Smooth muscle cell (in vitro differentiated cells): Measurements from ENCODE around the gene AFAP1L1. TPM values are rescaled to one million over a fixed set of nuclear protein-coding genes. Genes with fewer than 3 reads are reported as not detected.

ENCODE experiments used
- DNase-seq: peaks from one replicate; lab custom pipeline; 2025; ENCODE audit not compliant: unreplicated experiment; lab: John Stamatoyannopoulos, UW
- H2AFZ ChIP-seq: fragments of 200-600 bp; sonication (generic); 2 replicates; pipeline ENCODE4 v1.6.0; 2016; ENCODE audit warnings: antibody characterized with exemption, low read depth, mild to moderate bottlenecking
- H3F3A ChIP-seq: fragments of 200-600 bp; sonication (generic); 2 replicates; pipeline ENCODE4 v1.6.0; 2017; ENCODE audit warnings: antibody characterized with exemption, low read depth
- H3K27ac ChIP-seq: fragments of 200-600 bp; sonication (generic); 2 replicates; pipeline ENCODE4 v1.5.1; 2016; ENCODE audit warnings: low read depth, mild to moderate bottlenecking
- H3K27me3 ChIP-seq: fragments of 200-600 bp; sonication (generic); 2 replicates; pipeline ENCODE4 v1.6.1; 2016; ENCODE audit warnings: low read depth, mild to moderate bottlenecking
- H3K36me3 ChIP-seq: fragments of 200-600 bp; sonication (generic); 2 replicates; pipeline ENCODE4 v1.5.1; 2016; ENCODE audit warnings: low read depth
- H3K4me1 ChIP-seq: fragments of 200-600 bp; sonication (generic); 2 replicates; pipeline ENCODE4 v1.5.1; 2016; ENCODE audit warnings: low read depth
- H3K4me2 ChIP-seq: fragments of 200-600 bp; sonication (generic); 2 replicates; pipeline ENCODE4 v1.6.0; 2016; ENCODE audit warnings: mild to moderate bottlenecking
- H3K4me3 ChIP-seq: fragments of 200-600 bp; sonication (generic); 2 replicates; pipeline ENCODE4 v1.5.1; 2016; ENCODE audit warnings: mild to moderate bottlenecking
- H3K79me2 ChIP-seq: fragments of 200-600 bp; sonication (generic); 2 replicates; pipeline ENCODE4 v1.6.0; 2016; ENCODE audit warnings: low read depth, mild to moderate bottlenecking
- H3K9ac ChIP-seq: fragments of 200-600 bp; sonication (generic); 2 replicates; pipeline ENCODE4 v1.6.0; 2016; ENCODE audit warnings: low read depth
- H3K9me3 ChIP-seq: fragments of 200-600 bp; sonication (generic); replicated peaks from 2 replicates; pipeline ENCODE4 v1.5.1; 2016; ENCODE audit warnings: low read depth
- H4K20me1 ChIP-seq: fragments of 200-600 bp; sonication (generic); 2 replicates; pipeline ENCODE4 v1.6.0; 2016; ENCODE audit warnings: low read depth
- CTCF ChIP-seq: fragments of 200-600 bp; sonication (generic); IDR thresholded peaks from 2 replicates; pipeline ENCODE4 v1.5.1; 2017; ENCODE audit warnings: borderline replicate concordance, mild to moderate bottlenecking, antibody characterized with exemption; ENCODE audit not compliant: insufficient read depth, poor library complexity, severe bottlenecking
- WGBS: methylation state at CpG from one replicate; pipeline ENCODE4 v1.1.7; 2016; ENCODE audit warnings: low lambda C conversion rate; 5-methylcytosine and 5-hydroxymethylcytosine counted together
- polyA plus RNA-seq: library from polyadenylated mRNA; unstranded; fragments of >200 nt; fragmentation: Nextera tagmentation; extraction: Ambion mirVana; gene quantifications from 2 replicates; pipeline ENCODE4 v1.2.1, GENCODE V29; 2016
- total RNA-seq: library from RNA; depleted of rRNA; stranded (reverse); fragments of >200 nt; gene quantifications from 2 replicates; pipeline ENCODE4 v1.2.3, GENCODE V29; 2014

AFAP1L1 gene
- total and polyA plus RNA-seq, 2 experiments from 2014 or later, result 0.59 to 2.3 TPM

GRCh38 chr5:149364719-149365118, 93.1 kb downstream of the AFAP1L1 start:
- Histone ChIP-seq H3K27ac (no peak overlapping the region), H4K20me1 (no peaks in the 10 kb centered on the region), H2AFZ (no peak overlapping the region), H3K79me2 (no peaks in the 10 kb centered on the region), H3K9ac (no peak overlapping the region), H3K4me1 (no peaks in the 10 kb centered on the region), H3K9me3 (no peaks in the 10 kb centered on the region), H3F3A (no peaks in the 10 kb centered on the region), H3K4me3 (no peak overlapping the region), H3K4me2 (no peak overlapping the region), H3K27me3 (no peaks in the 10 kb centered on the region), H3K36me3 (no peaks in the 10 kb centered on the region)
- no peak for DNase-seq
- 86% methylated on average over 2 of the region's 2 CpGs for WGBS
- no peak for TF ChIP-seq CTCF

DNA sequence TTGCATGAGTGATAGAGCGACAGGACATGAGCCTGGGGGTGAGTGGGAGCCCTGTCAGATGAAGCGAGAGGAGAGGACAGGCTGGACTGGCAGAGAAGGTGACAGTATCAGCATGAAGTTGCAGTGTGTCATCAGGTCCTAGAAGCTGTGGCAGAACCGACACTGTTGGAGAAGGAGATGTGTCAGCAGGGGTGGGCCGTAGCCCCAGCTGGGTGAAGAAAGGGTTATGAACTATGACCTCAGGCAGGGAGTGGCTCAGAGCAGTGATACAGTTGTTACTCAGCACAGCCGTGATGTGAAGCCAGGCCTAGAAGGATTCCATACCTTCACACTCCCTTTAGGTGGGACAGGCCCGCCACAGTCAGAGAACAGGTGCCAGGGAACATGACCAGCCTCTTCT, 93.8 kb downstream of the AFAP1L1 start:
- Histone ChIP-seq H3K36me3 (no peaks in the 10 kb centered on the region), H3K9ac (no peak overlapping the region)
- WGBS, result 90% methylated on average over 6 of the region's 6 CpGs

GRCh38 chr5:149366169-149366729, 94.6 kb downstream of the AFAP1L1 start:
- no peak overlapping the region for H3K9ac ChIP-seq
- 81% methylated on average over 1 of the region's 1 CpG for WGBS

More for the DNA sequence above, 93.8 kb downstream of the AFAP1L1 start:
- no peak for DNase-seq
- Histone ChIP-seq H2AFZ (no peak overlapping the region), H4K20me1 (no peaks in the 10 kb centered on the region), H3K4me3 (no peak overlapping the region), H3K4me1 (no peaks in the 10 kb centered on the region), H3K27me3 (no peaks in the 10 kb centered on the region), H3K4me2 (no peak overlapping the region), H3K79me2 (no peaks in the 10 kb centered on the region), H3K9me3 (no peaks in the 10 kb centered on the region), H3F3A (no peaks in the 10 kb centered on the region), H3K27ac (no peak overlapping the region)
- no peak for TF ChIP-seq CTCF

More at GRCh38 chr5:149366169-149366729, 94.6 kb downstream of the AFAP1L1 start:
- no peak overlapping the region for H3K4me3 ChIP-seq
- DNase-seq, result no peak
- H3F3A ChIP-seq, result no peaks in the 10 kb centered on the region
- no peaks in the 10 kb centered on the region for H3K27me3 ChIP-seq
- no peak overlapping the region for H3K4me2 ChIP-seq
- no peak overlapping the region for H3K27ac ChIP-seq
- H4K20me1 ChIP-seq, result no peaks in the 10 kb centered on the region
- no peaks in the 10 kb centered on the region for H3K9me3 ChIP-seq
- TF ChIP-seq CTCF, result no peak
- H2AFZ ChIP-seq, result no peak overlapping the region
- no peaks in the 10 kb centered on the region for H3K36me3 ChIP-seq
- no peaks in the 10 kb centered on the region for H3K4me1 ChIP-seq
- no peaks in the 10 kb centered on the region for H3K79me2 ChIP-seq
